COLO668 (cell line): Measurements from ENCODE around the gene TADA1.
"Not testable (repeated sequence)": the region's sequence is repeated elsewhere in the genome, so short reads cannot be mapped to it uniquely, and the experiment has no call there.

ENCODE experiments used
- DNase-seq: peaks from one replicate; lab custom pipeline; 2025; ENCODE audit not compliant: unreplicated experiment; lab: John Stamatoyannopoulos, UW

Gene TADA1

GRCh38 chr1:166844791-166845190 lies 31.3 kb downstream of the TADA1 start:
- no peak for DNase-seq

- no peak for DNase-seq
Measured at GRCh38 chr1:166843769-166844596, 32.1 kb downstream of the TADA1 start.

- no peak for DNase-seq
Measured at GRCh38 chr1:166843322-166843721, 32.7 kb downstream of the TADA1 start.

- no peak for DNase-seq
Measured at GRCh38 chr1:166840309-166841274, 35.5 kb downstream of the TADA1 start.

- peak; percentile 84 for DNase-seq
Measured at GRCh38 chr1:166839600-166840308, 36.3 kb downstream of the TADA1 start.

- DNase-seq: peak; percentile 96
Measured at GRCh38 chr1:166838766-166839599, 37.1 kb downstream of the TADA1 start, which contains the start of gene POGK. Gene POGK, plus strand, starts transcription at chr1:166839475. Its CDS starts 1,482 bp downstream, at chr1:166840957.

GRCh38 chr1:166836733-166837132 lies 39.3 kb downstream of the TADA1 start:
- no peak for DNase-seq

- not testable (repeated sequence) for DNase-seq
Measured at GRCh38 chr1:166829762-166830161, 46.3 kb downstream of the TADA1 start.

- DNase-seq: no peak
Measured at GRCh38 chr1:166827426-166827825, 48.6 kb downstream of the TADA1 start.

- no peak for DNase-seq
Measured at GRCh38 chr1:166822385-166822784, 53.7 kb downstream of the TADA1 start.

- no peak for DNase-seq
Measured at GRCh38 chr1:166819974-166820373, 56.1 kb downstream of the TADA1 start.

- DNase-seq: no peak
Measured at GRCh38 chr1:166814611-166815010, 61.5 kb downstream of the TADA1 start.

- no peak for DNase-seq
Measured at GRCh38 chr1:166813508-166814223, 62.4 kb downstream of the TADA1 start.

GRCh38 chr1:166811691-166812090 lies 64.4 kb downstream of the TADA1 start:
- DNase-seq: no peak

GRCh38 chr1:166808952-166809351 lies 67.1 kb downstream of the TADA1 start:
- DNase-seq: no peak
